Stomach smooth muscle (tissue), 2 donors: ENCODE data around the gene R3HDM4.

Experiments used
- H3K27ac ChIP-seq: one replicate; pipeline ENCODE4 v1.7.0; 2013; ENCODE audit warnings: mild to moderate bottlenecking, low read length, inconsistent platforms
- H3K27me3 ChIP-seq, 2 donors: one replicate each; pipeline ENCODE4 v1.7.0; 2013; ENCODE audit warnings: low read length in 2 of 2; ENCODE audit not compliant: insufficient read depth in 2 of 2, control insufficient read depth in 1 of 2
- H3K36me3 ChIP-seq, 2 donors: one replicate each; pipeline ENCODE4 v1.7.0; 2013; ENCODE audit warnings: low read length in 2 of 2; ENCODE audit not compliant: control insufficient read depth in 2 of 2, insufficient read depth in 2 of 2
- H3K4me1 ChIP-seq: one replicate; pipeline ENCODE4 v1.7.0; 2013; ENCODE audit warnings: low read length; ENCODE audit not compliant: control insufficient read depth, insufficient read depth
- H3K4me3 ChIP-seq, 2 donors: one replicate each; pipeline ENCODE4 v1.7.0; 2013; ENCODE audit warnings: low read length in 2 of 2
- H3K9ac ChIP-seq, 2 donors: one replicate each; pipeline ENCODE4 v1.7.0; 2013; ENCODE audit warnings: low read length in 2 of 2, mild to moderate bottlenecking in 1 of 2
- H3K9me3 ChIP-seq, 2 donors: one replicate each; pipeline ENCODE4 v1.7.0; 2013; ENCODE audit warnings: low read length in 2 of 2; ENCODE audit not compliant: control insufficient read depth in 2 of 2
- donor health status: healthy.
- donor health status: Pancreatic carcinoma.

The R3HDM4 gene

DNA sequence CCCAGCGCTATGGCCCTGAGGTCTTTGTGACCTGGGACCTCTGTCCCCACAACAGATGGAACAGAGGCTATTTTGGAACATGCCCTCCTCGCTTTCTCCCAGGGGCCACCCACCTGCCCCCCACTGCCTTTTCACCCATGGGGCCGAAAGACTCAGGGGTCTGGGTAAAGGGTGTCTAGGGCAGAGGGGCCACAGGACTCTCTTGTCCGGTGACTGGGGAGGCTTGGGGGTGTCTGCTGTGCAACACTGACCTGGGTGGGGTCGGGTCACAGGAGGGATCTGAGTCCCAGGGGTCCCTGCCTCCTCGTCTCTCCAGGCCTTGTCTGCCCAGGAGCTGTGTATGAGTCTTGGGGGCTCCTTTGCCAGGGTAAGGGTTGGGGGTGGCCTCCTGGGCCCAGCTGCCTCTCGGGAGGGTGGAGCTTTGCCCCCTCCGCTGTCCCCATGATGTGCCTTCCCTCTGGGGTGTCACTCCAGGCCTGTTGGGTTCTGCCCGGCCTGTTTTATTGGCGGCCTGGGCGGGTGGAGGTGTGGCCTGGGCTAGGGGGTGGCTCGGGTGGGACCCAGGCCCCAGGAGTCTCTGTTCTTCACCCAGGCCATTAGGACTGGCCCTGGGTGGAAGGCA is 14.9 kb upstream of the R3HDM4 start:
- Histone ChIP-seq H3K9me3 (no peaks in the 10 kb centered on the region), H3K4me3 (no peak overlapping the region), H3K27me3 (no peaks in the 10 kb centered on the region), H3K4me1 (peaks cover 33% of the 10 kb centered on the region), H3K9ac (no peak overlapping the region), H3K36me3 (no peaks in the 10 kb centered on the region), H3K27ac (no peak overlapping the region)

DNA sequence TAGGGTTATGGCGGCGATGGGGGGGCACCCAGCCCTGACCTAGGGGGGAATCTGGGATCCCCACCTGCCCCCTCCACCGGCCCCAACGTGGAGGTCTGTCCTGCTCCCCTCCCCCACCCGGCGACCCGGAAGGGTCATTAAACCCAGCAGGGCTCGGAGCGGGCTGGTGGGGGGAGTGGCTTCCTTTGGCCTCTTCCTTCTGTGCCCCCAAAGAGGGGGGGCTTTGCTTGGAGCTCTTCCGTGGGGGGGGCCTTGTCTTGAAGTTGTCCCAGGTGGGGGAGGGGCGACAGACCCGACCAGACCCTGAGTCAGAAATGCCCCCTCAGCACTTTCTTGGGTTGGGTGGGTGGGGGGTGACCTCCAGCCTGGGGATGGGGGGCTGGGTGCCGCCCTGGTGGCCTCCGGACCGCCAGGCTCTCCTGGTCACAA is 14.3 kb upstream of the R3HDM4 start:
- peak overlapping the region in 1 of 2 donors; percentile 73 for H3K9ac ChIP-seq
- peaks cover 28% of the 10 kb centered on the region for H3K4me1 ChIP-seq
- H3K4me3 ChIP-seq: peak overlapping the region in 1 of 2 donors; percentile 35
- no peaks in the 10 kb centered on the region for H3K27me3 ChIP-seq
- H3K9me3 ChIP-seq: no peaks in the 10 kb centered on the region
- H3K27ac ChIP-seq: no peak overlapping the region
- no peaks in the 10 kb centered on the region for H3K36me3 ChIP-seq

DNA sequence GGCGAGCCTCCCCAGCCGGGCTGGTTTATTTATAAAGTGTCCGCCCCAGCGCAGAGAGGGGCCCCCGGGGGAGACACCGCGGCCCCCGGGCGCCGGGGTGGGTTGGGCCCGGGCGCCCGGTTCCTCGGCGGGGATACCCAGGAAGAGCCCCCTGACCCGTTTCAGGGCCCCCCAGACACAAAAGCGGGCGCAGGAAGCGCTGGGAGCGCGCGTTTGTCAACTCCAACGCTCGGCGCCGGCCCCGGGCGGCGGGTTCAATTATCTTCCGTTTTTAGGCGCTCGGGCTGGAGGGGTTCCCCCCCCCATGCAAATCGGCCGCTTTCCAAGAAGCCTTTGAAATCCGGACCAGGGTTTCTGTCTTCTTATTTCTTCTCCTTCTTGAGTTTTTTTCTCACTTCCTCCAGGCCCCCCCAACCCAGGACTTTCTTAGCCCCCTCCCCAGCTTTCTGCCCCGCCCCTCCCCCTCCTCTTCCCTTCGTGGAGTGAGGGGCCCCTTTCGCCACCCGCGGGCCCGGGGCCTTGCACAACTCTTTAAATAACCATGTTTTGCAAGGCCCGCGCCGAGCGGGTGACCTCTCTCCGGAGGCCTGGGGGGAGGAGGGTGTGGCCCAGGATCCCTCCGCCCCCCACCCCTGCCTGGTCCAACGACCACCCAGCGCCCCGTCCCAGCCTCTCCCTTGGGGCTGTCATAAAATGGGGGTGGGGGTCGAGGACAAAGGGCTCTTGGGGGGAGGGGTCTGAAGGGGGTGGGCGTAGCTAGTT is 13.8 kb upstream of the R3HDM4 start:
- Histone ChIP-seq H3K27ac (peak overlapping the region; percentile 41), H3K9ac (peak overlapping the region; percentile 64 to 73), H3K9me3 (no peaks in the 10 kb centered on the region), H3K4me1 (peaks cover 25% of the 10 kb centered on the region), H3K4me3 (peak overlapping the region; percentile 76 to 81), H3K27me3 (no peaks in the 10 kb centered on the region), H3K36me3 (no peaks in the 10 kb centered on the region)

DNA sequence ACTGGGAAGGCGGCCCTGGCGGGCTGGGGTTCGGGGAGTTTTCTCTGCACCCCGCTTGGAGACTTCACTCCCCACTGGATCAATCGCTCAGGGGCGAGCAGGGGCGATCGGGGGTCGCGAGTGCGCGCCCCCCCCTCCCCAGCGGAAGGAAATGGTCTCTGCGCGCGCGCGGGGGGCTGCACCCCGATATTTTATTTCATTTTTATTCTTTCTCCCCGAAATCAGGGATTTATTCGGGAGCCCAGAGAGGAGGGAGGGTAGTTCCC is 13.2 kb upstream of the R3HDM4 start:
- Histone ChIP-seq H3K27ac (peak overlapping the region; percentile 41), H3K9me3 (no peaks in the 10 kb centered on the region), H3K4me1 (peaks cover 27% of the 10 kb centered on the region), H3K4me3 (peak overlapping the region; percentile 76 to 81), H3K9ac (peak overlapping the region; percentile 64 to 73), H3K27me3 (peaks cover 2% of the 10 kb centered on the region in 2 donors), H3K36me3 (no peaks in the 10 kb centered on the region)

DNA sequence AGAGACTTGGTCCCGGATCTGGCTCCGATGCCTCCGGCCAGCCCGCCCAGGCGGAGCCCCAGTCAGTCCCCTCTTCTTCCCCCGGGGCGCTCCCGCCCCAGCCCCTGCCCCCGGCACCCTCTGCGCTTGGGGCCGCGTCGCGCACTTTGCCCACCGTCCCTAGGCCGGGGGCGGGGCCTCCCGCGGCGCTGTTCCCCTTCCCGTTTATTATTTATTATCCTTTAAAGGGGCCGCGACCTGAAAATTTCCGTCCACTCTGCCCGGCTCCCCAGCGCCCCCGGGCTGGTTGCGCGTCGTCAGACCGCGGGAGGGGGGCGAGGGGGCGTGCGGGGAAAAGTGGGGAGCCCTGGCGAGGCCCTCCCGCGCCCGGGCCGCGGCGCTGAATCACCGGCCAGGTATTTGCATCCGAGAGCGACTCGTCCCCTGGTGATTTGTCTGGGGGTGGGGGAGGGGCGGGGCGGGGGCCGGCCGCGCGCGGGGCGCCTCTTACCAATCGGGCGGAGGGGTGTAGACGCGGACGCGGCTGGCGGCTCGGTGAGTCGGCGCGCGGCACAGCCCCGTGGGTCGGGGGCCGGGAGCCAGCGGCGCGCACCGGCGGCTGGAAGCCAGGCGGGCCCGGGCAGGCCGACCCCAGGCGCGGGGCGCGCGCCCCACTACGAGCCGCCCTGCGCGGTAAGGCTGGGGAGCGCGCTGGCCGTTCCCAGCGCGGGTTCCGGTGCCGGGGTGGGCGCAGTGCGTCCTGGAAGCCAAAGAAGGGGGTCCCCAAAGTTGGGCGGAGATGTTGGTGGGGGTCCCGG is 12.7 kb upstream of the R3HDM4 start, which contains the start of gene ARID3A:
TSS of gene ARID3A (plus strand) at position 510 of the 797 bp plus-strand sequence. CDS start 3,494 bp downstream, outside the sequence.
- peak within 1 kb of the TSS; percentile 64 to 73 for H3K9ac ChIP-seq
- H3K9me3 ChIP-seq: no peaks in the 10 kb centered on the region
- H3K4me1 ChIP-seq: peaks cover 28% of the 10 kb centered on the region
- H3K27ac ChIP-seq: peak within 1 kb of the TSS; percentile 41
- peaks cover 4 to 7% of the 10 kb centered on the region in 2 donors for H3K27me3 ChIP-seq
- H3K36me3 ChIP-seq: no peaks in the 10 kb centered on the region
- H3K4me3 ChIP-seq: peak within 1 kb of the TSS; percentile 76 to 81

DNA sequence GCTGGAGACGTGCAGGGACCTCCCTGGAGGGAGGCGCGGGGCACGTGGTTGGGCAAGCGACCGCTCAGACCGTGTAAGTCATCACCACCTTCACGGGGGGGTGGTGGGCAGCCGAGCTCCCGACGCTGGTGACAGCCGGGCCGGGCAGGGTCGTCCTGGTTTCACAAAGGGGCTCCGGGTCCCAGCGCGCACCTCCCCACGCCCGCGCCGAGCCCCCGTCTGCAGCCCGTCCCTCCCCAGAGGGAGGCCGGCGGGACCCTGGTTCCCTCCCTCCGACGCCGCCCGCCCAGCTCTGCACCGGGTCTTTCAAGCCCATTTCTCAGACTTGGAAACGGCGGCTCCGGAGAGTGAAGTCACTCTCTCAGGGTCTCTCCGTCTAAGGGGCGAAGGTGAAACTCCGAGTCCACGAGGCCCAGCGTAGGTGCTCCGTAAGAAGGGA is 12.1 kb upstream of the R3HDM4 start:
- Histone ChIP-seq H3K27ac (peak overlapping the region; percentile 31), H3K4me1 (peaks cover 31% of the 10 kb centered on the region)

DNA sequence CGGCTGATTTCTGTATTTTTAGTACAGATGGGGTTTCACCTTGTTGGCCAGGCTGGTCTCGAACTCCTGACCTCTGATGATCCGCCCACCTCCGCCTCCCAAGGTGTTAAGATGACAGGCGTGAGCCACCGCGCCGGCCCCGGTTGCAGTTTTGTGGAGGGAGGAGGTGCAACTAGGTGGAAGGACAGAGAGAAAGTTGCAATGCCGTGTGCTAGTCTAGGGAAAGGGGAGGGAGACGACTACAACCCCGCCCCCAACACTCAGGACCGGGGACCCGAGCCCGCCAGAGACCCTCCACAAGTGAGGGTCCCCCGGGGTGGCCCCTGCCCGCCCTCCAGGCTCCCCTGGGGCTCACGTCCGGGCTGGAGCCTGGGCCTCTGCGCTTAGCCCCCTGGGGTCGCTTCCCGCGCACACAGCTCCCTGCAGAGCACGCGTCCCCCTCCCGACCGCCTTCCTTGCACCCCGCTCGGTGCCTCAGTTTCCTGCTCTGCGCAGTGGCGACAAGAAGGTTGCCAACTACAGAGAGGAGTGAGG is 11.6 kb upstream of the R3HDM4 start:
- peaks cover 36% of the 10 kb centered on the region for H3K4me1 ChIP-seq
- H3K9ac ChIP-seq: peak overlapping the region; percentile 25 to 36
- H3K27me3 ChIP-seq: peaks cover 7 to 18% of the 10 kb centered on the region in 2 donors
- peak overlapping the region; percentile 76 to 81 for H3K4me3 ChIP-seq
- H3K27ac ChIP-seq: no peak overlapping the region
- H3K9me3 ChIP-seq: no peaks in the 10 kb centered on the region
- no peaks in the 10 kb centered on the region for H3K36me3 ChIP-seq

More for the DNA sequence above, 12.1 kb upstream of the R3HDM4 start:
- H3K27me3 ChIP-seq: peaks cover 6 to 13% of the 10 kb centered on the region in 2 donors
- H3K9ac ChIP-seq: peak overlapping the region; percentile 25 to 36
- no peaks in the 10 kb centered on the region for H3K9me3 ChIP-seq
- H3K36me3 ChIP-seq: no peaks in the 10 kb centered on the region
- H3K4me3 ChIP-seq: peak overlapping the region; percentile 76 to 81

DNA sequence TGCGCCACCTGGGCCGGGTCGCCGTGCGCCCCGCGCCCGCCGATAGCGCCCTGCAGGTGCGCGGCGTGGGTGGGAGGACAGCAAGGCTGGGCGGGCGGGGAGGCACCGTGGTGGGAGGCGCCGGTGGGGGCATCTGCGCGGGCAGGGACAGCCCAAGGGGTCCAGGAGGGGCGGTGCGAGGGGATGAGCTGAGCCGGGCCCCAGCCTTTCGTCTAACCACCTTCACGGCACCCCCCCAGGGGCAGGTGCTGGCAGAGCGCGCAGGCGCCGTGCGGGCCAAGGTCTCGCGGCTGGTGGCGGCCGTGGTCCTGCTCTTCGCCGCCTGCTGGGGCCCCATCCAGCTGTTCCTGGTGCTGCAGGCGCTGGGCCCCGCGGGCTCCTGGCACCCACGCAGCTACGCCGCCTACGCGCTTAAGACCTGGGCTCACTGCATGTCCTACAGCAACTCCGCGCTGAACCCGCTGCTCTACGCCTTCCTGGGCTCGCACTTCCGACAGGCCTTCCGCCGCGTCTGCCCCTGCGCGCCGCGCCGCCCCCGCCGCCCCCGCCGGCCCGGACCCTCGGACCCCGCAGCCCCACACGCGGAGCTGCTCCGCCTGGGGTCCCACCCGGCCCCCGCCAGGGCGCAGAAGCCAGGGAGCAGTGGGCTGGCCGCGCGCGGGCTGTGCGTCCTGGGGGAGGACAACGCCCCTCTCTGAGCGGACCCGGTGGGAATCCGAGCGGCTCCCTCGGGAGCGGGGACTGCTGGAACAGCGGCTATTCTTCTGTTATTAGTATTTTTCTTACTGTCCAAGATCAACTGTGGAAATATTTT is 7.2 kb upstream of the R3HDM4 start:
- Histone ChIP-seq H3K9ac (no peak overlapping the region), H3K4me3 (no peak overlapping the region), H3K27me3 (peaks cover 18 to 45% of the 10 kb centered on the region in 2 donors), H3K9me3 (no peaks in the 10 kb centered on the region), H3K4me1 (peaks cover 37% of the 10 kb centered on the region), H3K27ac (no peak overlapping the region), H3K36me3 (no peaks in the 10 kb centered on the region)

DNA sequence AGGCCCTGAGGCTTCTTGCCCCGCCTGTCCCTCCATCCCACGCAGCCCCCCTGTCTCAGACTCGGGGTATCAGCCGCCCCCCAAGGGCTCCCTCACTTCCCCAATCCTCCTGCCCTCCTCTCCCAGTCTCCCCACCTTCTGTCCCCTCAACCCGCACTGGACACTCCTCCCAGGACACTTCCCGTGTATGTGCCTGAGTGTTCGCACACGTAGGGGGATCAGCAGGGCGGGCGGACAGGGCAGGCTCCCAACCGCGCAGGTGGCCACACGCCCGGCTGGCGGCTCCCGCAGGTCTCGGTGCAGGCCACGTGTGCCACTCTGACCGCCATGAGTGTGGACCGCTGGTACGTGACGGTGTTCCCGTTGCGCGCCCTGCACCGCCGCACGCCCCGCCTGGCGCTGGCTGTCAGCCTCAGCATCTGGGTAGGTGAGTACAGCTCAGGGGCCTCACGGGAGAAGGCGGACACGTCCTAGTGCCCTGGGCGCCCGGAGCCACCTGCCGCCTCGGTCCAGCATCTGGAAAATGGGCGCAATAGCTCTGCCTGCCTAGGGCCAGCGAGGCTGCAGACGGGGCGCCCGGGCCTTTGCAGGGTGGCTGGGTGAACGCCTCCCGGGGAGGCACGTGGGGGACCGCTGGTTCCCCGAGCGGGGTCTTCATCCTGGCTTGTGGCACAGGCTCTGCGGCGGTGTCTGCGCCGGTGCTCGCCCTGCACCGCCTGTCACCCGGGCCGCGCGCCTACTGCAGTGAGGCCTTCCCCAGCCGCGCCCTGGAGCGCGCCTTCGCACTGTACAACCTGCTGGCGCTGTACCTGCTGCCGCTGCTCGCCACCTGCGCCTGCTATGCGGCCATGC is 6.4 kb upstream of the R3HDM4 start:
- Histone ChIP-seq H3K27ac (no peak overlapping the region), H3K9me3 (no peaks in the 10 kb centered on the region), H3K4me3 (peak overlapping the region in 1 of 2 donors; percentile 3), H3K27me3 (peaks cover 18 to 45% of the 10 kb centered on the region in 2 donors), H3K36me3 (no peaks in the 10 kb centered on the region), H3K4me1 (peaks cover 29% of the 10 kb centered on the region), H3K9ac (no peak overlapping the region)
